H1 (cell line): ENCODE results near the gene SMOC2. TPM values are rescaled to one million over a fixed set of nuclear protein-coding genes. Genes with fewer than 3 reads are reported as not detected.

Experiments
- EGR1 ChIP-seq: IDR thresholded peaks from 2 replicates; pipeline ENCODE4 v1.6.1; 2011; ENCODE audit warnings: low read depth, low read length, borderline replicate concordance
- RBBP5 ChIP-seq: IDR thresholded peaks from 2 replicates; pipeline ENCODE4 v1.7.1; 2012; ENCODE audit warnings: low read depth, mild to moderate bottlenecking, inconsistent platforms, low read length, moderate library complexity, borderline replicate concordance
- SUZ12 ChIP-seq: fragments of 200-600 bp; sonication (generic); IDR thresholded peaks from 2 replicates; pipeline ENCODE4 v1.6.1; 2012; ENCODE audit warnings: mild to moderate bottlenecking, inconsistent platforms, low read length, moderate library complexity, mixed read lengths
- ZNF274 ChIP-seq: IDR thresholded peaks from 2 replicates; pipeline ENCODE4 v1.7.0; 2012; ENCODE audit warnings: low read length, borderline replicate concordance; ENCODE audit errors: extremely low read depth
- polyA plus RNA-seq, 7 experiments: library from polyadenylated mRNA; depleted of rRNA in 3 of 7; stranded (reverse) in 5 of 7; unstranded in 2 of 7; fragments of >200 nt in 5 of 7; fragments of 200-250 nt in 2 of 7; gene quantifications; 1 replicate in 5 of 7; 2 replicates in 1 of 7; 4 replicates in 1 of 7; pipeline versions ENCODE4 v1.2.1 to v1.2.3, GENCODE V29; 2011 to 2013; ENCODE audit warnings: missing spikeins in 2 of 7, mixed read lengths in 2 of 7
- total RNA-seq: library from RNA; stranded (reverse); fragmentation: NEBNext Ultra II Directional; extraction: Animal tissue kit (Norgen Biotek cat#: 25700); gene quantifications from 2 replicates; pipeline ENCODE4 v1.2.1, GENCODE V29; 2021

The SMOC2 gene
- total and polyA plus RNA-seq, 2 of the 8 experiments (the other 6 are each of a cell fraction or from before 2014, with no cell fraction given), result 7.7 to 8.5 TPM

- no peak for TF ChIP-seq ZNF274
- TF ChIP-seq RBBP5, result no peak
- TF ChIP-seq EGR1, result no peak
- no peak for TF ChIP-seq SUZ12
These were observed 140.3 kb downstream of the SMOC2 start (continued) for GRCh38 chr6:168581236-168581635.
